ENCODE data around the gene MKLN1. TPM values are rescaled to one million over a fixed set of nuclear protein-coding genes. Genes with fewer than 3 reads are reported as not detected.

The MKLN1 gene
- total and polyA plus RNA-seq, 4 donors = 7.1 to 48.4 (median 25.5) TPM

DNA sequence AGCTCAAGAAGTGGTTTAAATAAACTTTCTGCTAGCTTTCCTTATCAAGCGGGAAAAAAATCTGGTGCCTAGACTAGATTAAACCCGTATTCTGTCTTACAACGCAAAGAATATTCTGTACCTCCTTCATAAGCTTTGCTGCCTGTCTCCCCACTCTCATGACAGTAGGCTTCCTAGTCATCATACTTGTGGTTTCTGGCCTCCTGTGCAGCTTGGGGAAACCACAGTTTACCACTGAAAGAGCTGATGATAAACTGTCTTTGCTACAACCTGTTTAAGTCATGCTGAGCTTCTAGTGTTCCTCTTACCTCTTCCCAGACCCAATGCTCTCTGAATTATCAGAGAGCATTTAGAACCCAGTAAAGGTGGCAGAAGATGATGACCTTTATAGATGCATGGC, 173.7 kb downstream of the MKLN1 start:
- H3K36me3 ChIP-seq (ENCODE audit: control insufficient read depth in 4 of 4, insufficient read depth in 3 of 4, low read depth in 1 of 4, low read length in 3 of 4) = peaks cover 0 to 1% (median 0%) of the 10 kb centered on the region in 4 donors
- no peak overlapping the region for H3K27ac ChIP-seq (ENCODE audit: low read depth in 1 of 2, low read length in 2 of 2)
- 83% methylated on average over 3 of the region's 3 CpGs for WGBS
- DNase-seq (ENCODE audit: low spot score) = no peak
- H3K9ac ChIP-seq (ENCODE audit: low read depth in 1 of 2, low read length in 2 of 2) = no peak overlapping the region
- H3K27me3 ChIP-seq (ENCODE audit: control insufficient read depth in 4 of 4, insufficient read depth in 4 of 4, low read length in 3 of 4) = no peaks in the 10 kb centered on the region
- H3K4me3 ChIP-seq (ENCODE audit: low read depth in 1 of 3, low read length in 3 of 3) = no peak overlapping the region
- no peaks in the 10 kb centered on the region for H3K9me3 ChIP-seq (ENCODE audit: control insufficient read depth in 4 of 4, low read length in 3 of 4)
- peaks cover 12 to 38% (median 18%) of the 10 kb centered on the region in 4 donors for H3K4me1 ChIP-seq (ENCODE audit: control insufficient read depth in 4 of 4, insufficient read depth in 4 of 4, low read length in 3 of 4)
- TF ChIP-seq, protein P1, sequence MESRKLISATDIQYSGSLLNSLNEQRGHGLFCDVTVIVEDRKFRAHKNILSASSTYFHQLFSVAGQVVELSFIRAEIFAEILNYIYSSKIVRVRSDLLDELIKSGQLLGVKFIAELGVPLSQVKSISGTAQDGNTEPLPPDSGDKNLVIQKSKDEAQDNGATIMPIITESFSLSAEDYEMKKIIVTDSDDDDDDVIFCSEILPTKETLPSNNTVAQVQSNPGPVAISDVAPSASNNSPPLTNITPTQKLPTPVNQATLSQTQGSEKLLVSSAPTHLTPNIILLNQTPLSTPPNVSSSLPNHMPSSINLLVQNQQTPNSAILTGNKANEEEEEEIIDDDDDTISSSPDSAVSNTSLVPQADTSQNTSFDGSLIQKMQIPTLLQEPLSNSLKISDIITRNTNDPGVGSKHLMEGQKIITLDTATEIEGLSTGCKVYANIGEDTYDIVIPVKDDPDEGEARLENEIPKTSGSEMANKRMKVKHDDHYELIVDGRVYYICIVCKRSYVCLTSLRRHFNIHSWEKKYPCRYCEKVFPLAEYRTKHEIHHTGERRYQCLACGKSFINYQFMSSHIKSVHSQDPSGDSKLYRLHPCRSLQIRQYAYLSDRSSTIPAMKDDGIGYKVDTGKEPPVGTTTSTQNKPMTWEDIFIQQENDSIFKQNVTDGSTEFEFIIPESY (IDR thresholded peaks at IDR 0.05) = no peak
- TF ChIP-seq RXRA (IDR thresholded peaks at IDR 0.05) = no peak
- TF ChIP-seq, protein P2, sequence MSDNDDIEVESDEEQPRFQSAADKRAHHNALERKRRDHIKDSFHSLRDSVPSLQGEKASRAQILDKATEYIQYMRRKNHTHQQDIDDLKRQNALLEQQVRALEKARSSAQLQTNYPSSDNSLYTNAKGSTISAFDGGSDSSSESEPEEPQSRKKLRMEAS (IDR thresholded peaks at IDR 0.05) = no peak

DNA sequence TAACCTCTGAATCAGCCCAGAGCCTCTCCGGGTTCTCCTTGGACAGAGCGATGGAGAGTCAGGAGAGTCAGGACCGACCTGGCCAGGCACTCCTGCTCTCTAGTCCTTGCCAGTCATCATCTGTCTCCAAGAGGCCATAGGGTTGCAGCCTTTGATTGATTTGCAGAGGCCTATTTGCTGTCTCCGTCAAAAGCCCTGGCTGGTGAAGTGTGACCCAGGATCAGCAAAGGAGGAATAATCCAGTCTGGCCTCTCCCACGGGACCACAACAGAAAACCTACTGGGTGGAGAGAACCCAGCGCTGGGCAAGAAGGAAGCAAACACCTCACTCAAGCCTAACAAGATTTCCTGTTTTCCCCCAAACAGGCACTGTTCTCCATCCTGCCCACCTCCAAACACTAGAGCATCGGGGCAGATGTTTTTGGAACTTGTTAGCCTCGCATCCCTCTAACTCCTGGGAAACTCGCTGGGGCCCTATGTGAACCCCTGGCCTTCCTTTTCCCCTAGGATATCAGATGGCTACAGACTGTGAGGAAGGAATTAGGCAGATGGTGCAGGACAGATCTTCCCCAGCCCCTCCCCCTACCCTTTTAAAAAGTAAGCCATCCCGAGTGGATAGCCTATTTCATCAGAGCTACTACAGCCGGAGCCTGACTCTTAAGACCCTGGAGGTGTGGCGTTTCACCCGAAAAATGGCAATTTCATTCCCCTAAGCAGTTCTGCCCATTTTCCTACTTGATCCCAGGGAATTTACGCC, 174.4 kb downstream of the MKLN1 start:
- 81% methylated on average over 14 of the region's 14 CpGs for WGBS
- H3K27ac ChIP-seq (ENCODE audit: low read depth in 1 of 2, low read length in 2 of 2) = peak overlapping the region in 1 of 2 donors; percentile 67
- H3K9me3 ChIP-seq (ENCODE audit: control insufficient read depth in 4 of 4, low read length in 3 of 4) = no peaks in the 10 kb centered on the region
- H3K36me3 ChIP-seq (ENCODE audit: control insufficient read depth in 4 of 4, insufficient read depth in 3 of 4, low read depth in 1 of 4, low read length in 3 of 4) = peaks cover 0 to 1% (median 0%) of the 10 kb centered on the region in 4 donors
- no peak for DNase-seq (ENCODE audit: low spot score)
- TF ChIP-seq ATF3 (IDR thresholded peaks at IDR 0.05) (no peak), HNF4G (IDR thresholded peaks at IDR 0.05) (no peak), NR2F2 (IDR thresholded peaks at IDR 0.05) (no peak), FOXA1 (IDR thresholded peaks at IDR 0.05) (no peak), GABPA (IDR thresholded peaks at IDR 0.05 in 1 of 2, conservative IDR thresholded peaks at IDR 0.05 in 1 of 2) (no peak), RAD21 (IDR thresholded peaks at IDR 0.05) (no peak), YY1 (IDR thresholded peaks at IDR 0.05) (no peak), TAF1 (conservative IDR thresholded peaks at IDR 0.05) (no peak), FOXA2 (IDR thresholded peaks at IDR 0.05) (no peak), SP1 (IDR thresholded peaks at IDR 0.05) (no peak), RXRA (IDR thresholded peaks at IDR 0.05) (no peak), JUND (IDR thresholded peaks at IDR 0.05) (no peak), EGR1 (IDR thresholded peaks at IDR 0.05; ENCODE audit: low read depth in 2 of 2) (no peak), HNF4A (conservative IDR thresholded peaks at IDR 0.05) (no peak)
- TF ChIP-seq, protein P1 (IDR thresholded peaks at IDR 0.05) = no peak
- TF ChIP-seq, protein P3, sequence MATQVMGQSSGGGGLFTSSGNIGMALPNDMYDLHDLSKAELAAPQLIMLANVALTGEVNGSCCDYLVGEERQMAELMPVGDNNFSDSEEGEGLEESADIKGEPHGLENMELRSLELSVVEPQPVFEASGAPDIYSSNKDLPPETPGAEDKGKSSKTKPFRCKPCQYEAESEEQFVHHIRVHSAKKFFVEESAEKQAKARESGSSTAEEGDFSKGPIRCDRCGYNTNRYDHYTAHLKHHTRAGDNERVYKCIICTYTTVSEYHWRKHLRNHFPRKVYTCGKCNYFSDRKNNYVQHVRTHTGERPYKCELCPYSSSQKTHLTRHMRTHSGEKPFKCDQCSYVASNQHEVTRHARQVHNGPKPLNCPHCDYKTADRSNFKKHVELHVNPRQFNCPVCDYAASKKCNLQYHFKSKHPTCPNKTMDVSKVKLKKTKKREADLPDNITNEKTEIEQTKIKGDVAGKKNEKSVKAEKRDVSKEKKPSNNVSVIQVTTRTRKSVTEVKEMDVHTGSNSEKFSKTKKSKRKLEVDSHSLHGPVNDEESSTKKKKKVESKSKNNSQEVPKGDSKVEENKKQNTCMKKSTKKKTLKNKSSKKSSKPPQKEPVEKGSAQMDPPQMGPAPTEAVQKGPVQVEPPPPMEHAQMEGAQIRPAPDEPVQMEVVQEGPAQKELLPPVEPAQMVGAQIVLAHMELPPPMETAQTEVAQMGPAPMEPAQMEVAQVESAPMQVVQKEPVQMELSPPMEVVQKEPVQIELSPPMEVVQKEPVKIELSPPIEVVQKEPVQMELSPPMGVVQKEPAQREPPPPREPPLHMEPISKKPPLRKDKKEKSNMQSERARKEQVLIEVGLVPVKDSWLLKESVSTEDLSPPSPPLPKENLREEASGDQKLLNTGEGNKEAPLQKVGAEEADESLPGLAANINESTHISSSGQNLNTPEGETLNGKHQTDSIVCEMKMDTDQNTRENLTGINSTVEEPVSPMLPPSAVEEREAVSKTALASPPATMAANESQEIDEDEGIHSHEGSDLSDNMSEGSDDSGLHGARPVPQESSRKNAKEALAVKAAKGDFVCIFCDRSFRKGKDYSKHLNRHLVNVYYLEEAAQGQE (IDR thresholded peaks at IDR 0.05) = no peak
- TF ChIP-seq, protein P4, sequence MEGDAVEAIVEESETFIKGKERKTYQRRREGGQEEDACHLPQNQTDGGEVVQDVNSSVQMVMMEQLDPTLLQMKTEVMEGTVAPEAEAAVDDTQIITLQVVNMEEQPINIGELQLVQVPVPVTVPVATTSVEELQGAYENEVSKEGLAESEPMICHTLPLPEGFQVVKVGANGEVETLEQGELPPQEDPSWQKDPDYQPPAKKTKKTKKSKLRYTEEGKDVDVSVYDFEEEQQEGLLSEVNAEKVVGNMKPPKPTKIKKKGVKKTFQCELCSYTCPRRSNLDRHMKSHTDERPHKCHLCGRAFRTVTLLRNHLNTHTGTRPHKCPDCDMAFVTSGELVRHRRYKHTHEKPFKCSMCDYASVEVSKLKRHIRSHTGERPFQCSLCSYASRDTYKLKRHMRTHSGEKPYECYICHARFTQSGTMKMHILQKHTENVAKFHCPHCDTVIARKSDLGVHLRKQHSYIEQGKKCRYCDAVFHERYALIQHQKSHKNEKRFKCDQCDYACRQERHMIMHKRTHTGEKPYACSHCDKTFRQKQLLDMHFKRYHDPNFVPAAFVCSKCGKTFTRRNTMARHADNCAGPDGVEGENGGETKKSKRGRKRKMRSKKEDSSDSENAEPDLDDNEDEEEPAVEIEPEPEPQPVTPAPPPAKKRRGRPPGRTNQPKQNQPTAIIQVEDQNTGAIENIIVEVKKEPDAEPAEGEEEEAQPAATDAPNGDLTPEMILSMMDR (IDR thresholded peaks at IDR 0.05; ENCODE audit: low read depth, low read length, missing input control) = no peak
- TF ChIP-seq, protein P2 (IDR thresholded peaks at IDR 0.05) = no peak
- H3K4me3 ChIP-seq (ENCODE audit: low read depth in 1 of 3, low read length in 3 of 3) = no peak overlapping the region
- H3K27me3 ChIP-seq (ENCODE audit: control insufficient read depth in 4 of 4, insufficient read depth in 4 of 4, low read length in 3 of 4) = no peaks in the 10 kb centered on the region
- no peak overlapping the region for H3K9ac ChIP-seq (ENCODE audit: low read depth in 1 of 2, low read length in 2 of 2)
- peaks cover 12 to 38% (median 18%) of the 10 kb centered on the region in 4 donors for H3K4me1 ChIP-seq (ENCODE audit: control insufficient read depth in 4 of 4, insufficient read depth in 4 of 4, low read length in 3 of 4)
